ENCODE measurements around the gene ZNF821. TPM values are rescaled to one million over a fixed set of nuclear protein-coding genes. Genes with fewer than 3 reads are reported as not detected.
"Not testable (repeated sequence)": the region's sequence is repeated elsewhere in the genome, so short reads cannot be mapped to it uniquely, and the experiment has no call there.

Gene ZNF821
- total RNA-seq, 2 donors from 2014 or later: 5.7 to 6.3 TPM

DNA sequence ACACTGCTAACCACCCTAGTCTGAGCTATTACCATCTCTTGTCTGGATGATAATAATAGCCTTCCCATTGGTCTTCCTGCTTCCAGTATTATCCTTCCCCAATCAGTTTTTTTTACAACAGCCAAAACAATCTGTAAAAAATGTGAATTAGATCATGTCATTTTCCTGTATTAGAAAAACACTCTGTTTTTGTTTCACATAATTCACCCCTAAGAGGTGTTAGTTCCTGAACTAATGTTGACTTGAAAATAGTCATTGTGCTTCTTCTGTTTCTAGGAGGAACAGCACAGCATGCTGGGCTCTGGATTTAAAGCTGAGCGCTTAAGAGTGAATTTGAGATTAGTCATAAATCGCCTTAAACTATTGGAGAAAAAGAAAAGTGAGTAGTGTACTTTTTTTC, 31.4 kb upstream of the ZNF821 start:
- Histone ChIP-seq H3K4me3 (no peak overlapping the region), H3K27me3 (replicated peaks; ENCODE audit: insufficient read depth) (no peaks in the 10 kb centered on the region), H3K9me3 (no peaks in the 10 kb centered on the region), H3K4me1 (ENCODE audit: control insufficient read depth in 1 of 2, low read depth in 2 of 2) (peaks cover 30 to 39% of the 10 kb centered on the region in 2 donors), H3K27ac (no peak overlapping the region), H3K36me3 (peaks cover 32% of the 10 kb centered on the region)
- DNase-seq (ENCODE audit: low spot score) (no peak), ATAC-seq (ENCODE audit: insufficient number of reproducible peaks, low FRiP score, low read depth) (no peak)
- TF ChIP-seq, protein P1, sequence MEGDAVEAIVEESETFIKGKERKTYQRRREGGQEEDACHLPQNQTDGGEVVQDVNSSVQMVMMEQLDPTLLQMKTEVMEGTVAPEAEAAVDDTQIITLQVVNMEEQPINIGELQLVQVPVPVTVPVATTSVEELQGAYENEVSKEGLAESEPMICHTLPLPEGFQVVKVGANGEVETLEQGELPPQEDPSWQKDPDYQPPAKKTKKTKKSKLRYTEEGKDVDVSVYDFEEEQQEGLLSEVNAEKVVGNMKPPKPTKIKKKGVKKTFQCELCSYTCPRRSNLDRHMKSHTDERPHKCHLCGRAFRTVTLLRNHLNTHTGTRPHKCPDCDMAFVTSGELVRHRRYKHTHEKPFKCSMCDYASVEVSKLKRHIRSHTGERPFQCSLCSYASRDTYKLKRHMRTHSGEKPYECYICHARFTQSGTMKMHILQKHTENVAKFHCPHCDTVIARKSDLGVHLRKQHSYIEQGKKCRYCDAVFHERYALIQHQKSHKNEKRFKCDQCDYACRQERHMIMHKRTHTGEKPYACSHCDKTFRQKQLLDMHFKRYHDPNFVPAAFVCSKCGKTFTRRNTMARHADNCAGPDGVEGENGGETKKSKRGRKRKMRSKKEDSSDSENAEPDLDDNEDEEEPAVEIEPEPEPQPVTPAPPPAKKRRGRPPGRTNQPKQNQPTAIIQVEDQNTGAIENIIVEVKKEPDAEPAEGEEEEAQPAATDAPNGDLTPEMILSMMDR (IDR thresholded peaks at IDR 0.05): no peak

DNA sequence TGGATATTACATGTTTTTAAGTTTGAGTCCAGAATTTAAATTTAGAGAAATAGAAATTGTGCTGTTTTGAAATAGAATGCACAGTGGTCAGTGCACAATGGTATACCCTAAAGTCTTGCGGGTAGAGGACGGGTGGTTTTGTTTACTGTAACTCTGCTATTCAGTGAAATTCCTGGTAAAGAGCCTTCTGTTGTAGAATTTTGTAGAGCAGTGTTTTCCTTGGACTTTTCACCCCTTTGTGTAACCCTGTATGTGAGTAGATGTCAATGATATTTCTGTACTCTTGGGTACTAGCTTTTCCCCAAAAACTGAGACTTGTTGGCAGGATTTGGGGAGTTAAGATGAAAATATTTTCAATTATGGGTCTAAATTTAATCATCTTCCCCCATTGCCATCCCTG, 30.8 kb upstream of the ZNF821 start:
- Histone ChIP-seq H3K4me1 (ENCODE audit: control insufficient read depth in 1 of 2, low read depth in 2 of 2) (peaks cover 30 to 39% of the 10 kb centered on the region in 2 donors), H3K9me3 (no peaks in the 10 kb centered on the region), H3K27ac (no peak overlapping the region), H3K36me3 (peaks cover 29% of the 10 kb centered on the region), H3K27me3 (replicated peaks; ENCODE audit: insufficient read depth) (no peaks in the 10 kb centered on the region), H3K4me3 (no peak overlapping the region)
- DNase-seq (ENCODE audit: low spot score) (no peak), ATAC-seq (ENCODE audit: insufficient number of reproducible peaks, low FRiP score, low read depth) (no peak)
- TF ChIP-seq, protein P1 (IDR thresholded peaks at IDR 0.05): no peak

DNA sequence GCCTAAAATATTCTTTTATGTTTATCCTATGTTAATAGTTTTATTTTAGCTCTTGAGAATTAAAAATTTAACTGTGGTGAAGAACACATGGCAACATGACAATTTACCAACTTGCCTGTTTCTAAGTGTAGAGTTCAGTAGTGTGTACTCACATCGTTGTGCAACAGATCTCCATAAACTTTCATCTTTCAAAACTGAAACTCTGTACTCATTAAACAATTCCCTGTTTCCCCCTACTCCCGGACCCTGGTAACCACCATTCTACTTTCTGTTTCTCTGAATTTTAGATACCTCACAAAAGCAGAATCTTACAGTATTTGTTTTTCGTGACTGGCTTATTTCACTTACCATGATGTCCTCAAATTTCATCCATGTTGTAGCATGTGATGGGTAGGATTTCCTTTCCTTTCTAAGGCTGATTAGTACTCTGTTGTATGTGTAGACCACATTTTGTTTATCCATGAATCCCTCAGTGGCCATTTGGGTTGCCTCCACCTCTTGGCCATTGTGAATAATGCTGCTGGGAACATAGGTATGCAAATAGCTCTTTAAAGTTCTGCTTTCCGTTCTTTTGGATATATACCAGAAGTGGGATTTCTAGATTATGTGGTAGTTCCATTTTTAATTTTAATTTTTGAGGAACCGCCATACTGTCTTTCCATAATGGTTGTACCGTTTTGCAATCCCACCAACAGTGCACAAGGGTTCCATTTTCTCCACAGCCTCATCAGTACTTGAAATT, 28.7 kb upstream of the ZNF821 start:
- Histone ChIP-seq H3K4me3 (no peak overlapping the region), H3K27me3 (replicated peaks; ENCODE audit: insufficient read depth) (no peaks in the 10 kb centered on the region), H3K27ac (no peak overlapping the region), H3K36me3 (peaks cover 9% of the 10 kb centered on the region), H3K4me1 (ENCODE audit: control insufficient read depth in 1 of 2, low read depth in 2 of 2) (peaks cover 28 to 39% of the 10 kb centered on the region in 2 donors), H3K9me3 (no peaks in the 10 kb centered on the region)
- TF ChIP-seq, protein P1 (IDR thresholded peaks at IDR 0.05): no peak
- DNase-seq (ENCODE audit: low spot score) (no peak), ATAC-seq (ENCODE audit: insufficient number of reproducible peaks, low FRiP score, low read depth) (no peak)

DNA sequence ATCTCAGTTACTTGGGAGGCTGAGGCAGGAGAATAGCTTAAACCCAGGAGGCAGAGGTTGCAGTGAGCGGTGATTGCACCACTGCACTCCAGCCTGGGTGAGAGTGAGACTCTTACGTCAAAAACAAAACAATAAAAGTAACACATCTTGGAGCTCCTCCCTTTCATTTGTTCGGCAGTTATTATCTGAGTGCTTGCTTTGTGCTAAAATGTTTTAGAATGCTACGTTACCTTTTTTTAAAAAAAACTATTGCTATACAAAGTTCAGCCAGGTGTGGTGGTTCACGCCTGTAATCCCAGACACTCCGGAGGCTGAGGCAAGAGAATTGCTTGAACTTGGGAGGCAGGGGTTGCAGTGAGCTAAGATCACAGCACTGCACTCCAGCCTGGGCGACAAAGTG, 27.1 kb upstream of the ZNF821 start:
- no peaks in the 10 kb centered on the region for H3K9me3 ChIP-seq
- TF ChIP-seq, protein P1 (IDR thresholded peaks at IDR 0.05): no peak
- no peaks in the 10 kb centered on the region for H3K27me3 ChIP-seq (replicated peaks; ENCODE audit: insufficient read depth)
- H3K4me1 ChIP-seq (ENCODE audit: control insufficient read depth in 1 of 2, low read depth in 2 of 2): peaks cover 15 to 25% of the 10 kb centered on the region in 2 donors
- H3K36me3 ChIP-seq: peaks cover 5% of the 10 kb centered on the region
- DNase-seq (ENCODE audit: low spot score): no peak
- no peak overlapping the region for H3K27ac ChIP-seq
- ATAC-seq (ENCODE audit: insufficient number of reproducible peaks, low FRiP score, low read depth): no peak
- no peak overlapping the region for H3K4me3 ChIP-seq

DNA sequence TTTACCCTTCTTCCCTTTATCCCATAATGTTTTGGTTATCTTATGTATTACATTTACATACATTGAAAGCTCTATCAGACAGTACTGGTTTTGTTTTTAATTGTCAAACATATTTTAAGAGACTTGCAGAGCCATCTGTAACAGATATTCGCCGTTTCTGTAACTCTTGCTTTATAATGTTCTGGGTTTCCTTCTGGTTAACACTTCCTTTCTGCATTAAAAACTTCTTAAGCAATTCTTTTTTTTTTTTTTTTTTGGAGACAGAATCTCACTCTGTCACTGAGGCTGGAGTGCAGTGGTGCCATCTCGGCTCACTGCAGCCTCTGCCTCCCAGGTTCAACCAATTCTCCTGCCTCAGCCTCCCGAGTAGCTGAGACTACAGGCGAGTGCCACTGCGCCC, 21.8 kb upstream of the ZNF821 start:
- not testable (repeated sequence) for DNase-seq (ENCODE audit: low spot score); H3K27me3 ChIP-seq (replicated peaks; ENCODE audit: insufficient read depth); H3K27ac ChIP-seq; H3K36me3 ChIP-seq; ATAC-seq (ENCODE audit: insufficient number of reproducible peaks, low FRiP score, low read depth); H3K4me3 ChIP-seq; H3K9me3 ChIP-seq
- H3K4me1 ChIP-seq (ENCODE audit: control insufficient read depth in 1 of 2, low read depth in 2 of 2): peaks cover 28 to 29% of the 10 kb centered on the region in 2 donors

DNA sequence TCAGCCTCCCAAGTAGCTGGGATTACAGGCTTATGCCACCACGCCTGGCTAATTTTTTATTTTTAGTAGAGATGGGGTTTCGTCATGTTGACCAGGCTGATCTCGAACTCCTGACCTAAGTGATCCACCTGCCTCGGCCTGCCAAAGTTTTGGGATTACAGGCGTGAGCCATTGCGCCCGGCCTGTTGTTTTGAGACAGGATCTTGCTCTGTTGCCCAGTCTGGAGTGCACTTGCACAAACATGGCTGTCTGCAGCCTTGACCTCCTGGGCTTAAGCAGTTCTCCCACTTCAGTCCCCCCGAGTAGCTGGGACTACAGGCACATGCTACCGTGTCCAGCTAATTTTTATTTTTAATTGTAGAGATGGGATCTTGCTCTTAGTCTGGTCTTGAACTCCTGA, 20.3 kb upstream of the ZNF821 start:
- Histone ChIP-seq H3K9me3 (no peaks in the 10 kb centered on the region), H3K4me3 (no peak overlapping the region), H3K27me3 (replicated peaks; ENCODE audit: insufficient read depth) (no peaks in the 10 kb centered on the region), H3K4me1 (ENCODE audit: control insufficient read depth in 1 of 2, low read depth in 2 of 2) (peaks cover 40 to 43% of the 10 kb centered on the region in 2 donors), H3K27ac (no peak overlapping the region), H3K36me3 (no peaks in the 10 kb centered on the region)
- no peak for ATAC-seq (ENCODE audit: insufficient number of reproducible peaks, low FRiP score, low read depth)
- DNase-seq (ENCODE audit: low spot score): no peak
- TF ChIP-seq, protein P1 (IDR thresholded peaks at IDR 0.05): no peak
